Prostate gland (tissue), 2 donors: ENCODE measurements around the gene PLCB4. TPM values are rescaled to one million over a fixed set of nuclear protein-coding genes. Genes with fewer than 3 reads are reported as not detected.

Experiments used
- DNase-seq: peaks from one replicate; pipeline ENCODE4 v3.0.0-alpha.2; 2019; ENCODE audit warnings: low spot score
- H3K27ac ChIP-seq, 2 donors: fragments of 200-600 bp; sonication (generic); 2 replicates each; pipeline ENCODE4 v1.5.1; 2017 to 2019
- H3K27me3 ChIP-seq: fragments of 200-600 bp; sonication (generic); replicated peaks from 2 replicates; pipeline ENCODE4 v1.5.1; 2019; ENCODE audit not compliant: insufficient read depth
- H3K36me3 ChIP-seq, 2 donors: fragments of 200-600 bp; sonication (generic); 1 replicate in 1 of 2; 2 replicates in 1 of 2; pipeline versions ENCODE4 v1.5.1 to v1.8.1; 2017 to 2019
- H3K4me1 ChIP-seq: fragments of 200-600 bp; sonication (generic); replicated peaks from 2 replicates; pipeline ENCODE4 v1.5.1; 2019
- H3K4me3 ChIP-seq, 2 donors: fragments of 200-600 bp; sonication (generic); 2 replicates each; pipeline ENCODE4 v1.5.1; 2017 to 2019
- H3K9me3 ChIP-seq: fragments of 200-600 bp; sonication (generic); 2 replicates; pipeline ENCODE4 v1.5.1; 2017
- POLR2A ChIP-seq: fragments of 450-650 bp; IDR thresholded peaks from one replicate; pipeline ENCODE4 v1.6.1; 2016; ENCODE audit warnings: antibody characterized with exemption, mild to moderate bottlenecking
- POLR2AphosphoS5 ChIP-seq: sonication (generic); formaldehyde crosslinking; IDR thresholded peaks from one replicate; pipeline ENCODE4 v1.6.1; 2017; ENCODE audit warnings: antibody characterized with exemption
- WGBS: methylation state at CpG from one replicate; pipeline ENCODE4 v1.1.5; 2018; 5-methylcytosine and 5-hydroxymethylcytosine counted together
- intact Hi-C: fragments of 100-400 bp; cut with DNase I; formaldehyde crosslinking; loops from one replicate; pipeline ENCODE4 v1.14.2; 2022
- total RNA-seq, 2 donors: library from RNA; depleted of rRNA; stranded (reverse); fragments of >200 nt; gene quantifications; one replicate each; pipeline ENCODE4 v1.1.0, GENCODE V29; 2016
- TF ChIP-seq, protein P1 (sequence below), 4 experiments: fragments of 200-600 bp in 2 of 4; fragments of 450-650 bp in 2 of 4; sonication (generic) in 2 of 4; IDR thresholded peaks; 1 replicate in 3 of 4; 2 replicates in 1 of 4; pipeline ENCODE4 v1.5.1; 2016 to 2019; ENCODE audit warnings: antibody characterized with exemption in 4 of 4, mild to moderate bottlenecking in 2 of 4, moderate library complexity in 2 of 4

The PLCB4 gene
- total RNA-seq, 2 donors from 2014 or later: 9.1 to 11.6 TPM

DNA sequence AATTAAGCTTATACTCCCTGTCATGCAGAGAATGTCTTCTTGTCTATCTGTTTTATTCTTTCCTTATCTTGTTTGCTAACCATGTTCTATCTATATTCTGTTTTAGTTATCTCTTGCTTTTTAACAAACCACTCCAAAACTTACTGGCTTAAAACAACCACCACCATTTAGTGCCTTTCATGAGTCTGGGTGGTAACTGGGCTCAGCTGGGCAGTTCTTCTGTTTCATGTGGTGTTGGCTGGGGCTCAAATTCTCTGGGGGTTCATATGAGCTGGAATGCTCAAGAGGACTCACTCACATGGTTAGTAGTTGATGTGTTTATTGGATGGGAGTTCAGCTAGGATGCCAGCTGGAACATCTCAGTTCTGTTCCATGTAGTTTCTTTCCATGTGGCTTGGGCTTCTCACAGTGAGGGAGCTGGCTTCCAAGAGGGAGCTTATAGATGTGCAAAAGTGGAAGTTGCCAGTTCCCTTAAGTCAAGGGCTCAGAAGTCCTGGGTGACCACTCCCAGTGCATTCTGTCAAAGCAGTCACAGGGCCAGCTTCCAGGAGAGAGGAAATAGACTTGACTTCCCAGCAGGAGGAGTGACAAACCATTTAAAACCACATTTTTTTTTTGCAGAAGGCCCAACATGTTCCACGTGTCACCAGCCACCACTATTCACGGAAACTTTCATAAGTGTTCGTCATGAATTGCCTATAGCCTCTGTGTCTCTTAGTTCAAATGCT, 70.4 kb downstream of the PLCB4 start:
- DNase-seq: no peak
- no peaks in the 10 kb centered on the region for H3K36me3 ChIP-seq
- no peaks in the 10 kb centered on the region for H3K4me1 ChIP-seq
- H3K27ac ChIP-seq: no peak overlapping the region
- H3K27me3 ChIP-seq: no peaks in the 10 kb centered on the region
- intact Hi-C loops: no loop called here
- WGBS: 98% methylated on average over 3 of the region's 3 CpGs
- no peak for TF ChIP-seq POLR2AphosphoS5
- TF ChIP-seq, protein P1, sequence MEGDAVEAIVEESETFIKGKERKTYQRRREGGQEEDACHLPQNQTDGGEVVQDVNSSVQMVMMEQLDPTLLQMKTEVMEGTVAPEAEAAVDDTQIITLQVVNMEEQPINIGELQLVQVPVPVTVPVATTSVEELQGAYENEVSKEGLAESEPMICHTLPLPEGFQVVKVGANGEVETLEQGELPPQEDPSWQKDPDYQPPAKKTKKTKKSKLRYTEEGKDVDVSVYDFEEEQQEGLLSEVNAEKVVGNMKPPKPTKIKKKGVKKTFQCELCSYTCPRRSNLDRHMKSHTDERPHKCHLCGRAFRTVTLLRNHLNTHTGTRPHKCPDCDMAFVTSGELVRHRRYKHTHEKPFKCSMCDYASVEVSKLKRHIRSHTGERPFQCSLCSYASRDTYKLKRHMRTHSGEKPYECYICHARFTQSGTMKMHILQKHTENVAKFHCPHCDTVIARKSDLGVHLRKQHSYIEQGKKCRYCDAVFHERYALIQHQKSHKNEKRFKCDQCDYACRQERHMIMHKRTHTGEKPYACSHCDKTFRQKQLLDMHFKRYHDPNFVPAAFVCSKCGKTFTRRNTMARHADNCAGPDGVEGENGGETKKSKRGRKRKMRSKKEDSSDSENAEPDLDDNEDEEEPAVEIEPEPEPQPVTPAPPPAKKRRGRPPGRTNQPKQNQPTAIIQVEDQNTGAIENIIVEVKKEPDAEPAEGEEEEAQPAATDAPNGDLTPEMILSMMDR (IDR thresholded peaks at IDR 0.05): no peak
- TF ChIP-seq POLR2A: no peak
- no peaks in the 10 kb centered on the region for H3K9me3 ChIP-seq
- H3K4me3 ChIP-seq: no peak overlapping the region

DNA sequence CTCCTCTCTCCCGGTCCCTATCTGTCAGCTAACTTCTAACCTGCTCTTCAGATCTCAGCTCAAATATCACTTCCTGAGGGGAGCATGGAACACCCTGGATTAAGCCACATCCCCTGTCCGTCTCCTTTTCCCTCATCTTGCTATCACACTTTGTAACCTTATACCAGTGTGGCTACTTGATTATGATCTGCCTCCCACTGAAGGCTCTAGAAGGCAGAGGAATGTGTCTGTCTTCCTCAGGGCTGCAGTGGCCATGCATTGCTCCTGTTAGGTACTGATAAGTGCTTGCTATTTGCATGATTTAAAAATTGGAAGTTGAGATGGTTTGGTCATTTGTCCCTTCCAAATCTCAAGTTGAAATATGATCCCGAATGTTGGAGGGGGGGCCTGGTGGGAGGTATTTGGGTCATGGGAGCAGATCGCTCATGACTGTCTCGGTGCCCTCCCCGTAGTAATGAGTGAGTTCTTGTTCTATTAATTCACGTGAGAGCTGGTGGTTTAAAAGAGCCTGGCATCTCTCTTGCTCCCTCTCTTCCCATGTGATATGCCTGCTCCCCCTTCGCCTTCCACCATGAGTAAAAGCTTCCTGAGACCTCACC, 71.4 kb downstream of the PLCB4 start:
- Histone ChIP-seq H3K27ac (no peak overlapping the region), H3K9me3 (no peaks in the 10 kb centered on the region), H3K36me3 (no peaks in the 10 kb centered on the region), H3K4me3 (no peak overlapping the region), H3K4me1 (no peaks in the 10 kb centered on the region), H3K27me3 (no peaks in the 10 kb centered on the region)
- DNase-seq: no peak
- WGBS: 92% methylated on average over 8 of the region's 8 CpGs
- intact Hi-C loops: no loop called here
- TF ChIP-seq POLR2A (no peak), POLR2AphosphoS5 (no peak)
- TF ChIP-seq, protein P1 (IDR thresholded peaks at IDR 0.05): no peak

DNA sequence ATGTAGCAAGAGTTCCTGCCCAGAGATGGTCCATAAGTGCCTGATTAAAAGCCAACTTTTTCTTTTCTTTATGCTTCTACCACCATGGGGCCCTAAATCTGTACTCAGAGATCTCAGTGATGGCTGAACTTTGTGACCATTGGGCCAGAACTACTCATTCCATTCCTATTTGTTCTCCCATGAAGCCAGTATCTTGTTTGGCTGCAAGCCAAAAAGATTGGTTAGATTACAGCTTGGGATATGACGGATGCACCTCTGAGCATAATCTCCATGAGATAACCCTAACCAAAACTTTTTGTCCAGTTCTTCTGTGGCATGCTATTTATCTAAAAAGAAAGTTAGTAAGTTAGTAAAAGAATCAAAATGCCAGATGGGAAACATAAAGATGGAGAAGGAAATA, 72.2 kb downstream of the PLCB4 start:
- TF ChIP-seq POLR2AphosphoS5: no peak
- no peak for TF ChIP-seq POLR2A
- TF ChIP-seq, protein P1 (IDR thresholded peaks at IDR 0.05): no peak
- no peaks in the 10 kb centered on the region for H3K36me3 ChIP-seq
- H3K27me3 ChIP-seq: no peaks in the 10 kb centered on the region
- no peak overlapping the region for H3K4me3 ChIP-seq
- intact Hi-C loops: no loop called here
- no peak for DNase-seq
- H3K27ac ChIP-seq: no peak overlapping the region
- WGBS: 90% methylated on average over 1 of the region's 1 CpG
- no peaks in the 10 kb centered on the region for H3K9me3 ChIP-seq
- no peaks in the 10 kb centered on the region for H3K4me1 ChIP-seq

- TF ChIP-seq, protein P1 (IDR thresholded peaks at IDR 0.05): no peak
- TF ChIP-seq POLR2AphosphoS5 (no peak), POLR2A (no peak)
- no peaks in the 10 kb centered on the region for H3K36me3 ChIP-seq
- H3K27me3 ChIP-seq: no peaks in the 10 kb centered on the region
- DNase-seq: no peak
- no peaks in the 10 kb centered on the region for H3K4me1 ChIP-seq
- no peak overlapping the region for H3K4me3 ChIP-seq
- no peaks in the 10 kb centered on the region for H3K9me3 ChIP-seq
- no peak overlapping the region for H3K27ac ChIP-seq
- intact Hi-C loops: no loop called here
These were observed 73.0 kb downstream of the PLCB4 start for GRCh38 chr20:9141921-9142320.

DNA sequence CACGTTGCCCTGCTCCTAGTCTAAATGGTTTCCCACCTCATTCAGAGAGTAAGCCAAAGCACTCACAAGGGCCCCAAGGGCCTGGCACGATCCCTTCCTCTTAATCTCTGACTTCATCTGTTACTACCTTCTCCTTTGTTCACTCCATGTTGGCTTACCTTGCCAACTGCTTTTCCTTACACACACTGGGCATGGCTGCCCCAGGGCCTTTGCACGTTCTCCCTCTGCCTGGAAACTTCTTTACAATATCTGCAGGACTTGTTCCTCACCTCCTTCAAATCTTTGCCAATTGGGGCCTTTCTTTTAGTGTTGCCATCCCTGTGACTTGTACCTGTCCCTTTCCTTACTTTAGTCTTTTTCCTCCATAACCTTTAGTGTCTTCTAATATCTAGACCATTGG, 73.9 kb downstream of the PLCB4 start:
- Histone ChIP-seq H3K4me3 (no peak overlapping the region), H3K4me1 (no peaks in the 10 kb centered on the region), H3K27ac (no peak overlapping the region), H3K9me3 (no peaks in the 10 kb centered on the region), H3K27me3 (no peaks in the 10 kb centered on the region), H3K36me3 (no peaks in the 10 kb centered on the region)
- TF ChIP-seq, protein P1 (IDR thresholded peaks at IDR 0.05): no peak
- TF ChIP-seq POLR2AphosphoS5 (no peak), POLR2A (no peak)
- 97% methylated on average over 3 of the region's 3 CpGs for WGBS
- DNase-seq: no peak
- intact Hi-C loops: no loop called here
